GM12865 (cell line): ENCODE data around the gene CHST6.
"Not testable (repeated sequence)": the region's sequence is repeated elsewhere in the genome, so short reads cannot be mapped to it uniquely, and the experiment has no call there.

Source experiments
- DNase-seq: peaks from one replicate; pipeline ENCODE4 v3.0.0; 2010; ENCODE audit warnings: low read depth
- H3K4me3 ChIP-seq: 2 replicates; pipeline ENCODE4 v1.5.1; 2011; ENCODE audit warnings: mild to moderate bottlenecking, low read depth, low read length, control low read depth
- TF ChIP-seq, protein P1 (sequence below): IDR thresholded peaks from 2 replicates; pipeline ENCODE4 v1.5.1; 2011; ENCODE audit warnings: low read length, control low read depth, low read depth, inconsistent platforms; ENCODE audit not compliant: insufficient read depth; ENCODE audit errors: missing control alignments

The CHST6 gene

GRCh38 chr16:75432828-75433731 lies 62.2 kb downstream of the CHST6 start, which contains the start of gene CFDP1:
CFDP1 (minus strand) TSS chr16:75433503; CDS start chr16:75433352, 151 bp downstream.
- peak; percentile 96 for DNase-seq
- TF ChIP-seq, protein P1, sequence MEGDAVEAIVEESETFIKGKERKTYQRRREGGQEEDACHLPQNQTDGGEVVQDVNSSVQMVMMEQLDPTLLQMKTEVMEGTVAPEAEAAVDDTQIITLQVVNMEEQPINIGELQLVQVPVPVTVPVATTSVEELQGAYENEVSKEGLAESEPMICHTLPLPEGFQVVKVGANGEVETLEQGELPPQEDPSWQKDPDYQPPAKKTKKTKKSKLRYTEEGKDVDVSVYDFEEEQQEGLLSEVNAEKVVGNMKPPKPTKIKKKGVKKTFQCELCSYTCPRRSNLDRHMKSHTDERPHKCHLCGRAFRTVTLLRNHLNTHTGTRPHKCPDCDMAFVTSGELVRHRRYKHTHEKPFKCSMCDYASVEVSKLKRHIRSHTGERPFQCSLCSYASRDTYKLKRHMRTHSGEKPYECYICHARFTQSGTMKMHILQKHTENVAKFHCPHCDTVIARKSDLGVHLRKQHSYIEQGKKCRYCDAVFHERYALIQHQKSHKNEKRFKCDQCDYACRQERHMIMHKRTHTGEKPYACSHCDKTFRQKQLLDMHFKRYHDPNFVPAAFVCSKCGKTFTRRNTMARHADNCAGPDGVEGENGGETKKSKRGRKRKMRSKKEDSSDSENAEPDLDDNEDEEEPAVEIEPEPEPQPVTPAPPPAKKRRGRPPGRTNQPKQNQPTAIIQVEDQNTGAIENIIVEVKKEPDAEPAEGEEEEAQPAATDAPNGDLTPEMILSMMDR, result peak; percentile 5
- H3K4me3 ChIP-seq, result peak within 1 kb of the TSS; percentile 72

GRCh38 chr16:75429621-75430403 lies 65.4 kb downstream of the CHST6 start:
- H3K4me3 ChIP-seq, result no peak overlapping the region
- no peak for DNase-seq
- TF ChIP-seq, protein P1, result no peak

GRCh38 chr16:75426524-75426923 lies 68.7 kb downstream of the CHST6 start:
- not testable (repeated sequence) for H3K4me3 ChIP-seq, DNase-seq

- DNase-seq, H3K4me3 ChIP-seq: not testable (repeated sequence)
Observed at GRCh38 chr16:75424105-75424762, 71.0 kb downstream of the CHST6 start.

DNA sequence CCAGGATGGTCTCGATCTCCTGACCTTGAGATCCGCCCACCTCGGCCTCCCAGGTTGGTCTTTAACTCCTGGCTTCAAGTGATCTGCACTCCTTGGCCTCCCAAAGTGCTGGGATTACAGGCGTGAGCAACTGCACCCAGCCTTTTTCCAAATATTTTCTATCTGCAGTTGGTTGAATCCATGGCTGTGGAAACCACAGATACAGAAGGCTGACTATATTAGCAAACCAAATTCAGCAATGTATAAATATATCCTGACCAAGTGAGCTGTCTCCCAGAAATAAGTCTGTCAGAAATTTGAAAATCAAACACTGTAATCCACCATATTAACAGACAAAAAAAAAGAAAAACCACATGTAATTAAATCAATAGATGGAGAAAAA lies 71.5 kb downstream of the CHST6 start:
- TF ChIP-seq, protein P1, result no peak
- DNase-seq, result no peak
- H3K4me3 ChIP-seq, result no peak overlapping the region
